Epithelial cell of esophagus (primary cell): ENCODE results near the gene INPP5A.

Source experiments
- DNase-seq: peaks from one replicate; pipeline ENCODE4 v3.0.0; 2010; ENCODE audit warnings: low read depth
- H3K4me3 ChIP-seq: 2 replicates; pipeline ENCODE4 v1.5.1; 2011; ENCODE audit warnings: mild to moderate bottlenecking, low read length, control low read depth
- CTCF ChIP-seq: IDR thresholded peaks from 2 replicates; pipeline ENCODE4 v1.5.1; 2011; ENCODE audit warnings: low read depth, mild to moderate bottlenecking, low read length, control low read depth, inconsistent platforms; ENCODE audit not compliant: insufficient read depth; ENCODE audit errors: missing control alignments

INPP5A gene

DNA sequence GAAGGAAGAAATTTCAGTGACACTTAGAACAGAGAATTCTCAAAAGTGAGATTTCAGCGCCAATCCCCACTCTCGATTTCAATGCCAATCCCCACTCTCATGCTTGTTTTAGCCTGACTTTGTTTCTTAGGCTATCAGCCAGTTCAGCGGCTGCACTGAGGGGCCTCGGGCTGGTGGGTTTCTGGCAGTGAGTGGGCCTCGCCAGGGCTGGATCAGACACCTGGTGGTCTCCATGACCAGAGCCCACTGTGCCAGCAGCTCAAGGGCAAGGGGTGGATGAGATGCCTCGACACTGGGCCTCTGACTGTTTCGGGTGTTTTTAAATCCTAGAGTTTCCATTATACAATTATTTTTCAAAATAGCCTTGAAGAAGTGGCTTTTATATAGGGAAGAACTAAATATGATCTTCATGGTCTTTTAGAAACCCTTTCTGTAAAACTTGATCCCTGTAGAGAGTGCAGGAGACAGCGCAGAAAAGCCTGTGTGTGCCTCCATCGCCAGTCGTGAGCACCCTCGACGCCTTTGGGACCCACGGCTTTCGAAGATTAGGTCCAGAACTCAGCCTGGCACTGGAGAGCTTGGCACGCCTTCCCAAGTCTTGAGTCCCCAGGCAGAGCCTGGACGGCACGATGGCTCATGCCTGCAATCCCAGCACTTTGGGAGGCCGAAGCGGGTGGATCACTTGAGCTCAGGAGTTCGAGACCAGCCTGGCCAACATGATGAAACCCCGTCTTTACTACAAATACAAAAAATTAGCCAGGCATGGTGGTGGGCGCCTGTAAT lies 76.2 kb downstream of the INPP5A start:
- H3K4me3 ChIP-seq, result no peak overlapping the region
- TF ChIP-seq CTCF, result no peak
- DNase-seq, result no peak

GRCh38 chr10:132614431-132615340 lies 77.1 kb downstream of the INPP5A start:
- no peak overlapping the region for H3K4me3 ChIP-seq
- DNase-seq, result no peak
- no peak for TF ChIP-seq CTCF

DNA sequence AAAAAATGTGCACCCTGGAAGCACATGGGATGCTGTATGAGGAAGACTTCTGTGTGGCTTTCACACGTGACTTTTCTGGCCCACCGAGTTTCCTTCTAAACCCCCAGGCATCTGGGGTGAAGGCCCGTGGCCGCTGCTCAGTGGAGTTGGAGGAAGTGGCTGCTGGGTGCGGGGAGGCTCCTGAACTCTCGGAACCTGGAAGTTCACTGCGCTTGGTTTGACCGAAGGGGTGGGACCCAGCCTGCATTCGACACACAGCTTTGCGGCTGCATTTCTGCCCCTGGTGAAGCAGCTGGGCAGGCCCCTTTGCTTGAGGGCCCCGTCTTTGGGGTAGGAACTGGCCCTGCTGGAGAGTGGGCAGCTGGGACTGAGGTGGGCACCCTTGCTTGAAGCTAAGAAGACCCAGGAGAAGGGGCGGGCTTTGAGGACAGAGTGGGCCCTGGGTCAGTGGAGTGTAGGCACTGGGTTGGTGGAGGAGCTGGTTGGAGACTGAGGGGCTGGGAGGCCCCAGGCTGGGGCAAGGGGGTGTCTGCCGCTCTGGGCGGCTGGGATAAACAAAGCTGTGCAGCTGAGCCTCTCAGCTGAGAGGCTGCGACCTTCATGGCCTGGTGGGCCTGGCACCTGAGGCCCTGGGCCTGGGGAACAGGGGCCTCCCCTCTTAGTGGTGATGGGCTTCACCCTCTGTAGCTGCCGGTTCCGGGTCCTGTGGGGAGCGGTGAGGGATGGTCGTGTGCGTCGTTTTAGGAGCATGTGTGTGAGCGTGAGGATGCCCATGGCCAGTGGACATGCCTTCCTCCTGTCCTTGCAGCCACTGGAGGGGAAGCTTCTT lies 78.0 kb downstream of the INPP5A start:
- DNase-seq, result no peak
- TF ChIP-seq CTCF, result no peak
- H3K4me3 ChIP-seq, result no peak overlapping the region

DNA sequence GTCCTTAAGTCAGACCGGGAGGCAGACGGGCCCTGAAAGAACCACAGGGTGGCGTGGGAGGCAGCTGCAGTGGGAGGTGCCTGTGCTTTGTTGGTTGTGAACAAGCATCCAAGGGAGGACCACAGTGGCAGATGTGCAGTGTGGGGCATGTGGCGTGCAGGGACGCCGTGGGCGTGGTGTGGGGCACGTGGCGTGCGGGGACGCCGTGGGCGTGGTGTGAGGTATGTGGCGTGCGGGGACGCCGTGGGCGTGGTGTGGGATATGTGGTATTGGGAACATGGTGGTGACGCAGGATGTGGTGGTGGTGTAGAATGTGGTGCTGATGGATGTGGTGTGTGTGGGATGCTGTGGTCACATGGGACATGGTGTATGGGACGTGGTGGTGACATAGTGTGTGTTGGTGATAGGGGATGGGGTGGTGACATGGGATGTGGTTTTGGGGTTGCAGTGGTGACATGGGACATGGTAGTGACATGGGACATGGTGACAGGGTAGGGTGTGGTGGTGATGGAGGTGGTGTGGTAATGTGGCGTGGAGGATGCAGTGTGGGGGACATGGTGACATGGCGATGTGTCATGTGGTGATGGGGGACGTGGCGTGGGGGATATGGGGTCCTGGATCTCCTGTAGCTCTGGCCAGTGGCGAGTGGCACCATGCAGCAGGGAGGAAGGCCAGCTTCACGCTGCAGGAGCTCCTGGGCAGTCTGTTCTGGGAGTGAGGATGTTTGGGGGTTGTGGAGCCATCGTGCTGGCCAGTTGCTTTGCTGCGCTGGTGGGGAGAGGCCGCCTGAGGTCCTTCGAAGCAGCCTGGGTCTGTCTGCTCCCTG lies 78.8 kb downstream of the INPP5A start:
- no peak for TF ChIP-seq CTCF
- no peak overlapping the region for H3K4me3 ChIP-seq
- DNase-seq, result no peak

DNA sequence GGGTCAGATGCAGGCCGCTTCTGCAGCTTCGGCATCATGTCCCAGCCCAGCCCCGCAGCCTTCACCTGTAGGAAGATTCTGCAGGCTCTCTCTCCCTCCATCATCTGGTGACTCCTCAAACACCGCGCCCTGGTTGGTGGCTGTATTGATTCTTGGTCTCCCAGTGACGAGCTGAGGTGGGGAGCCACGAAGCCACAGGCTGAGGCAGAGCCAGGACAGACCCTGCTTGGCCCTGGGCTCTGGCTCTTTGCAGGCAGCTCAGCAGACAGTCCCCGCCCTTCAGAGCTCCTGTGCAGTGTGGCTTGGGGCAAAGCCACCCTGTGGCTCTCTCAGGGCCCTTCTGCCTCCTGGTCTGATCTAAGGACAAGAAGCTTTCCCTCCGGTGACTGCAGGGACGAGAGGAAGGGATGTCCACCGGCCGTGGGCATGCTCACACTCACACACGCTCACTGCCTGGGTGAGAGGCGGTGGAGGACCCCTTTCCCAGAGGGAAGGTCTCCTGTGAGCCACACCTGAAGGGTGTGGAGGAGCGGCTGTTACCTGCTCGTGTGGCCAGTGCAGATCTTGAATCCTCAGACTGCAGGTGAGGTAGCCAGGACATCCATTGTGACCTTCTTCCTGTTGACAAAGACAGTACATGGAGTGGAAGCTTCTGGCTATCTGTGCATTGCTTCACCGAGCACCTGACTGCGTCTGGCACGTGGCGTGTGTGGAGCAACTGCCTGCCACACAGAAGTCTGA lies 79.6 kb downstream of the INPP5A start:
- TF ChIP-seq CTCF, result no peak
- no peak overlapping the region for H3K4me3 ChIP-seq
- DNase-seq, result no peak
